Body of pancreas (tissue), 4 donors: ENCODE results near the gene GALR2.

Experiments
- POLR2A ChIP-seq, 3 donors: fragments of 450-650 bp; IDR thresholded peaks; one replicate each; pipeline ENCODE4 v1.6.1; 2016; ENCODE audit warnings: antibody characterized with exemption in 3 of 3, mild to moderate bottlenecking in 2 of 3
- TF ChIP-seq, protein P1 (sequence below), 7 experiments: fragments of 450-650 bp in 4 of 7; fragments of 200-600 bp in 3 of 7; sonication (generic) in 3 of 7; IDR thresholded peaks; one replicate each; pipeline ENCODE4 v1.5.1; 2016 to 2019; ENCODE audit warnings: antibody characterized with exemption in 7 of 7

DNA sequence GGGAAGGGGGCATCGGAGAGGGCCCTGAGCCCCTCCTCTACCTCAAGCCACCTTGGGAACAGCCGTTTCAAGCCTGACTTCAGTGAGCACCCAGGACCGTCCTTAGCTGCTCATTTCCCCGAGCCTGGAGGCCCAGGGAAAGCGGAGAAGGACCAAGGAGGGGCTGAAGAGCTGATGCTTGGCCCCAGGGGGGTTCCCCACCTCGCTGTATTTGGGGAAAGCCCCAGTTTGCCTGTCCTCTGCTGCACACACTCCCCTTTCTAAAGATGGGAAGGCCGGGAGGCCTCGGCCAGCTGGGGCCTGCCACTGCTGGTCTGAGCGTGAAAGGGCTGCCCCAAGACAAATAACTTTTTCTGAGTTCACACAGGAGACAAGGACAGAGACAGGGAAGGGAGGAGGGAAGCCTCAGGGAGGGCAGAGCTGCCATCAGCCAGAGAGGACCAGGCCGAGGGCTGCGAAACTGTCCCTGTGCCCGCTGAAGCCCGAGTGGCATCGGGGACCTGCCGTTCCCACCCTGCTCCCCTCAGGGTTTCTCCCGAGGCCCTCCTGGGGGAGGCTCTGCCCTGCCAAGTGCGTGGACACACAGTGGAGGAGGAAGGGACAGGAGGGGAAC is 16.0 kb downstream of the GALR2 start:
- TF ChIP-seq, protein P1, sequence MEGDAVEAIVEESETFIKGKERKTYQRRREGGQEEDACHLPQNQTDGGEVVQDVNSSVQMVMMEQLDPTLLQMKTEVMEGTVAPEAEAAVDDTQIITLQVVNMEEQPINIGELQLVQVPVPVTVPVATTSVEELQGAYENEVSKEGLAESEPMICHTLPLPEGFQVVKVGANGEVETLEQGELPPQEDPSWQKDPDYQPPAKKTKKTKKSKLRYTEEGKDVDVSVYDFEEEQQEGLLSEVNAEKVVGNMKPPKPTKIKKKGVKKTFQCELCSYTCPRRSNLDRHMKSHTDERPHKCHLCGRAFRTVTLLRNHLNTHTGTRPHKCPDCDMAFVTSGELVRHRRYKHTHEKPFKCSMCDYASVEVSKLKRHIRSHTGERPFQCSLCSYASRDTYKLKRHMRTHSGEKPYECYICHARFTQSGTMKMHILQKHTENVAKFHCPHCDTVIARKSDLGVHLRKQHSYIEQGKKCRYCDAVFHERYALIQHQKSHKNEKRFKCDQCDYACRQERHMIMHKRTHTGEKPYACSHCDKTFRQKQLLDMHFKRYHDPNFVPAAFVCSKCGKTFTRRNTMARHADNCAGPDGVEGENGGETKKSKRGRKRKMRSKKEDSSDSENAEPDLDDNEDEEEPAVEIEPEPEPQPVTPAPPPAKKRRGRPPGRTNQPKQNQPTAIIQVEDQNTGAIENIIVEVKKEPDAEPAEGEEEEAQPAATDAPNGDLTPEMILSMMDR (IDR thresholded peaks at IDR 0.05) = no peak
- no peak for TF ChIP-seq POLR2A (IDR thresholded peaks at IDR 0.05)
